GM12892 (cell line): Measurements from ENCODE around the gene FANCG.

Source experiments
- DNase-seq: peaks from one replicate; pipeline ENCODE4 v3.0.0; 2011; ENCODE audit not compliant: insufficient read length
- FAIRE-seq: peaks from 2 replicates; lab custom pipeline; 2011; peaks lifted over from hg19 to GRCh38; lab: Jason Lieb, UNC
- POLR2A ChIP-seq: IDR thresholded peaks from 2 replicates; pipeline ENCODE4 v1.6.1; 2011; ENCODE audit warnings: low read depth, low read length, control low read depth
- POLR2AphosphoS5 ChIP-seq: IDR thresholded peaks from 2 replicates; pipeline ENCODE4 v1.6.1; 2011; ENCODE audit warnings: low read depth, low read length, control low read depth
- TAF1 ChIP-seq: IDR thresholded peaks from 2 replicates; pipeline ENCODE4 v1.6.1; 2011; ENCODE audit warnings: low read depth, mild to moderate bottlenecking, control low read depth, low read length, borderline replicate concordance

FANCG gene

GRCh38 chr9:35110327-35110761, 30.6 kb upstream of the FANCG start:
- DNase-seq (no peak), FAIRE-seq (no peak)
- no peak for TF ChIP-seq POLR2A
- TF ChIP-seq POLR2AphosphoS5: no peak
- no peak for TF ChIP-seq TAF1

GRCh38 chr9:35108946-35109575, 29.3 kb upstream of the FANCG start:
- TF ChIP-seq POLR2A: no peak
- no peak for TF ChIP-seq TAF1
- TF ChIP-seq POLR2AphosphoS5: no peak
- FAIRE-seq: no peak
- DNase-seq: no peak

GRCh38 chr9:35108461-35108860, 28.7 kb upstream of the FANCG start:
- no peak for TF ChIP-seq POLR2A
- no peak for TF ChIP-seq POLR2AphosphoS5
- no peak for TF ChIP-seq TAF1
- FAIRE-seq: no peak
- no peak for DNase-seq

- TF ChIP-seq POLR2AphosphoS5: no peak
- TF ChIP-seq TAF1: no peak
- TF ChIP-seq POLR2A: no peak
- no peak for FAIRE-seq
- DNase-seq: no peak
These were observed 27.9 kb upstream of the FANCG start for GRCh38 chr9:35107297-35108290.

- DNase-seq: no peak
- TF ChIP-seq TAF1 (no peak), POLR2A (no peak), POLR2AphosphoS5 (no peak)
- FAIRE-seq: no peak
These were observed 26.6 kb upstream of the FANCG start for GRCh38 chr9:35106343-35106730.

GRCh38 chr9:35105571-35106342, 26.0 kb upstream of the FANCG start:
- DNase-seq: no peak
- FAIRE-seq: no peak
- no peak for TF ChIP-seq POLR2AphosphoS5
- TF ChIP-seq TAF1: no peak
- no peak for TF ChIP-seq POLR2A

GRCh38 chr9:35105126-35105525, 25.4 kb upstream of the FANCG start:
- FAIRE-seq (no peak), DNase-seq (no peak)
- TF ChIP-seq POLR2AphosphoS5 (no peak), POLR2A (no peak), TAF1 (no peak)

- no peak for FAIRE-seq
- TF ChIP-seq POLR2AphosphoS5: no peak
- TF ChIP-seq POLR2A: no peak
- TF ChIP-seq TAF1: no peak
These were observed 24.8 kb upstream of the FANCG start for GRCh38 chr9:35104586-35104985.

GRCh38 chr9:35103660-35104191, 24.0 kb upstream of the FANCG start:
- TF ChIP-seq POLR2A: no peak
- no peak for TF ChIP-seq POLR2AphosphoS5
- no peak for TF ChIP-seq TAF1
- DNase-seq (no peak), FAIRE-seq (no peak)

More at GRCh38 chr9:35104586-35104985, 24.8 kb upstream of the FANCG start:
- DNase-seq: no peak

GRCh38 chr9:35102769-35103659, 23.3 kb upstream of the FANCG start, which contains the start of gene STOML2:
TSS of gene STOML2 (minus strand) at chr9:35103131. CDS start at chr9:35103094, 37 bp downstream.
- DNase-seq (peak; percentile 96), FAIRE-seq (peak; percentile 99)
- peak; percentile 86; the same call in 1 of the 2 replicates for TF ChIP-seq POLR2A
- TF ChIP-seq POLR2AphosphoS5: peak; percentile 81
- TF ChIP-seq TAF1: peak; percentile 92

- DNase-seq (no peak), FAIRE-seq (no peak)
- TF ChIP-seq POLR2A (no peak), TAF1 (no peak), POLR2AphosphoS5 (no peak)
These were observed 22.7 kb upstream of the FANCG start for GRCh38 chr9:35102465-35102768.
